Measurements from ENCODE around the gene FAM3A. TPM values are rescaled to one million over a fixed set of nuclear protein-coding genes. Genes with fewer than 3 reads are reported as not detected.
A peak's percentile ranks its signal among the peaks of the same experiment; 100 is the strongest.

Gene FAM3A
- polyA plus RNA-seq, 1 of the 3 experiments (the other 2 are of a cell fraction): 42.1 TPM

DNA sequence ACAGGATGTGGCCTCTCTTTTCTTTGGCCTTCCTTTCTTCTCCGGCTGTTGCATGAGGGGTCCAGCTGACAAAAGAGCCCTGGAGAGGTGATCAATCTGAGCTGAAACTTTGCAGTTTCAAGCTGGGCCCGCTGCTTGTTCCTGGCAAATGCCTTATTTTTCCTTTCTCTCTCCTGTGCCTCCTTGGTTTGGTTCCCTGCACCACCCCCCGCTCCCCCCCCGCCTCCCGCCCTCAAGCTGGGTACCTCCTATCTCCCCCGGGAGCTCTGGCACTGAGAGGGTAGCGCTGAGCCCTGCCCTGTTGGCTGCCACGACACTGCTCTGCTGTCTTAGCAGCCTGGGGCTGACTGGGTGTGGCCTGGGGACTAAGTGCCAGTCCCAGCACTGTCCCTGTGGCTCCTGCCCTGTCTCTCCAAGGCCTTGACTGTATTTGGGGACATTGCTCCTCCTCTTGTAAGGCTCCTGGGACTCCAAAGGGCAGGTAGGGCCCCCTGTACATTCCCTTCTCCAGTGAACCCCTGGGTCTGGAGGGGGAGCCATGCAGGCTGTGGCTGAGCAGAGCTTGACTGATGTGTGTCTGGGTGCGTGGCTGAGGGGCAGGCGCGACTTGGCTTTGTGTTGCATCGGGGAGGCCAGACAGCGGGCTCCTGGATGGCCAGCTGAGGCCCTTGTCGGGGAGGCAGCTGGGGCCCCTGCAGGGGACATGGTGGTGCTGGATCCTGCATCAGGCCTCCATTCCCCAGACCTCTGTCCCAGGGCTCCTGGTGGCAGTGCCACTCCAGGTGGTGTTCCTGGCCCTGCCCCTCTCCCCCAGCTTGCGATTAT, 56.9 kb downstream of the FAM3A start:
- Histone ChIP-seq H3K79me2 (ENCODE audit: insufficient read depth) (peaks cover 35% of the 10 kb centered on the region), H3K9me3 (no peaks in the 10 kb centered on the region), H3K27ac (ENCODE audit: low read depth in 2 of 2, low read length in 1 of 2) (peak overlapping the region in 1 of 2 experiments; percentile 17; a peak in 1 of 4 replicates), H3K4me2 (peak overlapping the region; percentile 82), H3K4me1 (ENCODE audit: control insufficient read depth in 1 of 2, insufficient read depth in 2 of 2, low read depth in 1 of 2, low read length in 1 of 2) (peaks cover 0 to 12% of the 10 kb centered on the region in 2 experiments; a peak in 1 of 4 replicates), H3K36me3 (replicated peaks in 1 of 2; ENCODE audit: control insufficient read depth in 1 of 2, insufficient read depth in 2 of 2, low read length in 1 of 2) (peaks cover 0 to 10% of the 10 kb centered on the region in 2 experiments), H3K9me2 (no peaks in the 10 kb centered on the region), H3K4me3 (ENCODE audit: low read depth in 2 of 2, low read length in 1 of 2) (peak overlapping the region; percentile 66 to 67), H2AFZ (ENCODE audit: low read depth) (no peak overlapping the region), H3F3A (replicated peaks; ENCODE audit: insufficient read depth) (peaks cover 4% of the 10 kb centered on the region), H3K9ac (peak overlapping the region; percentile 68), H4K20me1 (ENCODE audit: insufficient read depth) (peaks cover 36% of the 10 kb centered on the region), H3K27me3 (ENCODE audit: insufficient read depth) (no peaks in the 10 kb centered on the region)
- ChIA-PET POLR2A (interaction anchor here (0.8 to 2.1 kb wide), 8 partner anchors 14 to 75 kb away, joined by 3 to 8 read pairs (median 3); partner anchors contain the start of genes LAGE3 and UBL4A), CTCF (interaction anchor here (0.9 to 1.5 kb wide), 4 partner anchors 22 to 75 kb away, joined by 3 to 4 read pairs (median 3); partner anchors contain the start of gene UBL4A)
- DNase-seq: peak; percentile 70
- 15% methylated on average over 10 of the region's 15 CpGs for WGBS (ENCODE audit: low lambda C conversion rate)
- TF ChIP-seq EZH2phosphoT487 (IDR thresholded peaks at IDR 0.05; ENCODE audit: borderline replicate concordance, low read depth): no peak
- TF ChIP-seq GATA2 (CRISPR knock-in tag; IDR thresholded peaks at IDR 0.05): no peak
- no peak for TF ChIP-seq FOXJ3 (CRISPR knock-in tag; IDR thresholded peaks at IDR 0.05)
- no peak for TF ChIP-seq TCF12 (IDR thresholded peaks at IDR 0.05)
- TF ChIP-seq, protein P1, sequence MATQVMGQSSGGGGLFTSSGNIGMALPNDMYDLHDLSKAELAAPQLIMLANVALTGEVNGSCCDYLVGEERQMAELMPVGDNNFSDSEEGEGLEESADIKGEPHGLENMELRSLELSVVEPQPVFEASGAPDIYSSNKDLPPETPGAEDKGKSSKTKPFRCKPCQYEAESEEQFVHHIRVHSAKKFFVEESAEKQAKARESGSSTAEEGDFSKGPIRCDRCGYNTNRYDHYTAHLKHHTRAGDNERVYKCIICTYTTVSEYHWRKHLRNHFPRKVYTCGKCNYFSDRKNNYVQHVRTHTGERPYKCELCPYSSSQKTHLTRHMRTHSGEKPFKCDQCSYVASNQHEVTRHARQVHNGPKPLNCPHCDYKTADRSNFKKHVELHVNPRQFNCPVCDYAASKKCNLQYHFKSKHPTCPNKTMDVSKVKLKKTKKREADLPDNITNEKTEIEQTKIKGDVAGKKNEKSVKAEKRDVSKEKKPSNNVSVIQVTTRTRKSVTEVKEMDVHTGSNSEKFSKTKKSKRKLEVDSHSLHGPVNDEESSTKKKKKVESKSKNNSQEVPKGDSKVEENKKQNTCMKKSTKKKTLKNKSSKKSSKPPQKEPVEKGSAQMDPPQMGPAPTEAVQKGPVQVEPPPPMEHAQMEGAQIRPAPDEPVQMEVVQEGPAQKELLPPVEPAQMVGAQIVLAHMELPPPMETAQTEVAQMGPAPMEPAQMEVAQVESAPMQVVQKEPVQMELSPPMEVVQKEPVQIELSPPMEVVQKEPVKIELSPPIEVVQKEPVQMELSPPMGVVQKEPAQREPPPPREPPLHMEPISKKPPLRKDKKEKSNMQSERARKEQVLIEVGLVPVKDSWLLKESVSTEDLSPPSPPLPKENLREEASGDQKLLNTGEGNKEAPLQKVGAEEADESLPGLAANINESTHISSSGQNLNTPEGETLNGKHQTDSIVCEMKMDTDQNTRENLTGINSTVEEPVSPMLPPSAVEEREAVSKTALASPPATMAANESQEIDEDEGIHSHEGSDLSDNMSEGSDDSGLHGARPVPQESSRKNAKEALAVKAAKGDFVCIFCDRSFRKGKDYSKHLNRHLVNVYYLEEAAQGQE (IDR thresholded peaks at IDR 0.05; ENCODE audit: low read depth, low read length): no peak
- TF ChIP-seq YY1 (IDR thresholded peaks at IDR 0.05; ENCODE audit: low read depth): no peak
- TF ChIP-seq NRF1 (IDR thresholded peaks at IDR 0.05; ENCODE audit: low read depth, low read length): no peak
- TF ChIP-seq ELF1 (IDR thresholded peaks at IDR 0.05): no peak
- no peak for TF ChIP-seq JUND (IDR thresholded peaks at IDR 0.05)
- no peak for TF ChIP-seq MXI1 (IDR thresholded peaks at IDR 0.05; ENCODE audit: low read depth, low read length)
- TF ChIP-seq CHD2 (IDR thresholded peaks at IDR 0.05; ENCODE audit: low read length, partially characterized antibody): no peak
- no peak for TF ChIP-seq EP300 (IDR thresholded peaks at IDR 0.05; ENCODE audit: borderline replicate concordance in 1 of 2, low read depth in 1 of 2, low read length in 1 of 2)
- TF ChIP-seq SMC3 (IDR thresholded peaks at IDR 0.05; ENCODE audit: low read depth, low read length): no peak

Data from SK-N-SH (cell line).